A549 (cell line): ENCODE measurements around the gene SNTN. TPM values are rescaled to one million over a fixed set of nuclear protein-coding genes. Genes with fewer than 3 reads are reported as not detected.

Experiments
- ATAC-seq, 2 experiments: fragments of 200-7000 bp in 1 of 2; fragments of >200 bp in 1 of 2; cut with Nextera tagmentation in 1 of 2; cut with Tn5 transposase in 1 of 2; 3 replicates each; pipeline versions ENCODE4 v1.8.0 to v1.9.1; 2018 to 2020; ENCODE audit warnings: mild to moderate bottlenecking in 1 of 2, moderate library complexity in 1 of 2
- CTCF ChIA-PET: fragments of 300-600 bp; sonication (Branson Sonifier 250); formaldehyde crosslinking; extraction: SDS; loops from one replicate; lab custom pipeline; 2021; ENCODE audit warnings: antibody characterized with exemption, inconsistent platforms; lab: Yijun Ruan, JAX
- POLR2A ChIA-PET: fragments of 350-600 bp; formaldehyde crosslinking; extraction: SDS; loops from one replicate; lab custom pipeline; 2021; ENCODE audit warnings: antibody characterized with exemption, inconsistent platforms; lab: Yijun Ruan, JAX
- DNase-seq, 2 experiments: peaks; one replicate each; pipeline versions ENCODE4 v3.0.0 to v3.0.0-alpha.2; 2011 to 2016; ENCODE audit warnings: low read depth in 1 of 2, low spot score in 1 of 2
- FAIRE-seq: peaks from 2 replicates; lab custom pipeline; 2011; peaks lifted over from hg19 to GRCh38; lab: Jason Lieb, UNC
- H3K27ac ChIP-seq, 2 experiments: fragments of >200 bp; sonication (Bioruptor Twin); formaldehyde crosslinking; 3 replicates each; pipeline ENCODE4 v1.5.1; 2016 to 2017
- H3K4me1 ChIP-seq: fragments of >200 bp; sonication (Bioruptor Twin); formaldehyde crosslinking; 3 replicates; pipeline ENCODE4 v1.6.1; 2016
- H3K4me2 ChIP-seq: fragments of >200 bp; sonication (Bioruptor Twin); formaldehyde crosslinking; 3 replicates; pipeline ENCODE4 v1.6.1; 2016
- H3K4me3 ChIP-seq: fragments of >200 bp; sonication (Bioruptor Twin); formaldehyde crosslinking; 3 replicates; pipeline ENCODE4 v1.5.1; 2016
- H3K9me3 ChIP-seq: fragments of >200 bp; sonication (Bioruptor Twin); formaldehyde crosslinking; 3 replicates; pipeline ENCODE4 v1.6.1; 2016
- ATOH8 ChIP-seq: fragments of 250-450 bp; sonication (Bioruptor Pico); IDR thresholded peaks from 2 replicates; pipeline ENCODE4 v1.5.0; 2020; ENCODE audit warnings: low read depth, mild to moderate bottlenecking, moderate library complexity
- BCL3 ChIP-seq: fragments of >200 bp; sonication (Bioruptor Twin); formaldehyde crosslinking; IDR thresholded peaks from 3 replicates; pipeline ENCODE4 v1.6.1; 2016
- CBX2 ChIP-seq: fragments of 200-600 bp; sonication (generic); IDR thresholded peaks from 2 replicates; pipeline ENCODE4 v1.6.1; 2016; ENCODE audit warnings: low read depth, mild to moderate bottlenecking, borderline replicate concordance
- CBX8 ChIP-seq: fragments of 200-600 bp; sonication (generic); IDR thresholded peaks from 2 replicates; pipeline ENCODE4 v1.6.1; 2016
- CEBPB ChIP-seq, 2 experiments: fragments of >200 bp in 1 of 2; sonication (Bioruptor Twin) in 1 of 2; formaldehyde crosslinking in 1 of 2; IDR thresholded peaks; 2 replicates each; pipeline ENCODE4 v1.6.1; 2012 to 2016
- CHD4 ChIP-seq: fragments of 200-600 bp; sonication (generic); IDR thresholded peaks from 2 replicates; pipeline ENCODE4 v1.6.1; 2016; ENCODE audit warnings: antibody characterized with exemption, mild to moderate bottlenecking, borderline replicate concordance
- CTCF ChIP-seq: fragments of >200 bp; sonication (Bioruptor Twin); formaldehyde crosslinking; IDR thresholded peaks from 3 replicates; pipeline ENCODE4 v1.5.1; 2016
- EHF ChIP-seq: fragments of 250-450 bp; sonication (Bioruptor Pico); IDR thresholded peaks from 2 replicates; pipeline ENCODE4 v1.5.0; 2020; ENCODE audit warnings: mild to moderate bottlenecking
- EP300 ChIP-seq, 2 experiments: fragments of >200 bp; sonication (Bioruptor Twin); formaldehyde crosslinking; IDR thresholded peaks; 2 replicates in 1 of 2; 3 replicates in 1 of 2; pipeline ENCODE4 v1.6.1; 2016 to 2017
- FOSL2 ChIP-seq, 2 experiments: fragments of 450-650 bp in 1 of 2; fragments of >200 bp in 1 of 2; sonication (Bioruptor Twin) in 1 of 2; formaldehyde crosslinking; IDR thresholded peaks; 2 replicates each; pipeline versions ENCODE4 v1.5.0 to v1.6.1; 2016 to 2020; ENCODE audit warnings: mild to moderate bottlenecking in 1 of 2, moderate library complexity in 1 of 2
- HOXB13 ChIP-seq: fragments of 250-450 bp; sonication (Bioruptor Pico); IDR thresholded peaks from 2 replicates; pipeline ENCODE4 v1.5.0; 2020; ENCODE audit warnings: low read depth, mild to moderate bottlenecking, moderate library complexity
- HOXB5 ChIP-seq: fragments of 250-450 bp; sonication (Bioruptor Pico); IDR thresholded peaks from 2 replicates; pipeline ENCODE4 v1.5.0; 2020; ENCODE audit warnings: mild to moderate bottlenecking, moderate library complexity
- KDM5A ChIP-seq: fragments of 200-600 bp; sonication (generic); IDR thresholded peaks from 2 replicates; pipeline ENCODE4 v1.6.1; 2016; ENCODE audit warnings: antibody characterized with exemption, mild to moderate bottlenecking
- MAFK ChIP-seq: fragments of 450-650 bp; IDR thresholded peaks from 2 replicates; pipeline ENCODE4 v1.6.1; 2014; ENCODE audit not compliant: partially characterized antibody
- MAZ ChIP-seq: fragments of 150-350 bp; IDR thresholded peaks from 2 replicates; pipeline ENCODE4 v1.6.1; 2014; ENCODE audit warnings: antibody characterized with exemption, low read depth, low read length, borderline replicate concordance
- NPAS2 ChIP-seq: fragments of 250-450 bp; sonication (Bioruptor Pico); IDR thresholded peaks from 2 replicates; pipeline ENCODE4 v1.8.0; 2022; ENCODE audit warnings: mild to moderate bottlenecking, moderate library complexity, borderline replicate concordance
- NR3C1 ChIP-seq: fragments of >200 bp; sonication (Bioruptor Twin); formaldehyde crosslinking; IDR thresholded peaks from 3 replicates; pipeline ENCODE4 v1.6.1; 2017
- PBX3 ChIP-seq: IDR thresholded peaks from 2 replicates; pipeline ENCODE4 v1.6.1; 2012
- PHF8 ChIP-seq: fragments of 200-600 bp; sonication (generic); IDR thresholded peaks from 2 replicates; pipeline ENCODE4 v1.6.1; 2016; ENCODE audit warnings: low read depth, mild to moderate bottlenecking, antibody characterized with exemption, moderate library complexity, borderline replicate concordance
- POLR2A ChIP-seq: IDR thresholded peaks from 2 replicates; pipeline ENCODE4 v1.6.1; 2012; ENCODE audit warnings: mild to moderate bottlenecking, low read length
- RARB ChIP-seq: fragments of 250-450 bp; sonication (Bioruptor Pico); IDR thresholded peaks from 2 replicates; pipeline ENCODE4 v1.8.0; 2021; ENCODE audit warnings: mild to moderate bottlenecking, moderate library complexity
- RCOR1 ChIP-seq: fragments of 150-350 bp; IDR thresholded peaks from 2 replicates; pipeline ENCODE4 v1.6.1; 2014; ENCODE audit warnings: antibody characterized with exemption, low read length, low read depth
- RFX5 ChIP-seq: fragments of 450-650 bp; IDR thresholded peaks from 2 replicates; pipeline ENCODE4 v1.7.1; 2014; ENCODE audit warnings: antibody characterized with exemption, mild to moderate bottlenecking, moderate library complexity
- RNF2 ChIP-seq: fragments of 200-600 bp; sonication (generic); IDR thresholded peaks from 2 replicates; pipeline ENCODE4 v1.6.1; 2016; ENCODE audit warnings: low read depth, mild to moderate bottlenecking, antibody characterized with exemption, moderate library complexity, borderline replicate concordance
- SMC3 ChIP-seq: fragments of >200 bp; sonication (Bioruptor Twin); formaldehyde crosslinking; IDR thresholded peaks from 3 replicates; pipeline ENCODE4 v1.6.1; 2018; ENCODE audit warnings: inconsistent platforms
- SREBF2 ChIP-seq: fragments of 450-650 bp; IDR thresholded peaks from 2 replicates; pipeline ENCODE4 v1.6.1; 2014; ENCODE audit warnings: mild to moderate bottlenecking, moderate library complexity
- TFCP2L1 ChIP-seq: fragments of 250-450 bp; sonication (Bioruptor Pico); IDR thresholded peaks from 2 replicates; pipeline ENCODE4 v1.5.0; 2021; ENCODE audit warnings: mild to moderate bottlenecking
- ZFP36 ChIP-seq: fragments of 450-650 bp; IDR thresholded peaks from 2 replicates; pipeline ENCODE4 v1.6.1; 2014; ENCODE audit warnings: borderline replicate concordance; ENCODE audit not compliant: partially characterized antibody
- WGBS: methylation state at CpG from one replicate; pipeline ENCODE4 v1.1.6; 2017; ENCODE audit errors: missing lambda C conversion rate; 5-methylcytosine and 5-hydroxymethylcytosine counted together
- polyA plus RNA-seq, 4 experiments: library from polyadenylated mRNA; depleted of rRNA in 3 of 4; stranded (reverse); fragments of >200 nt; fragmentation: RNase III in 1 of 4; extraction: RNeasy Plus Mini Kit Qiagen cat#74134 plus additional on column Dnase treatment in 1 of 4; gene quantifications; 2 replicates in 3 of 4; 3 replicates in 1 of 4; pipeline ENCODE4 v1.2.3, GENCODE V29; 2011 to 2017
- TF ChIP-seq, protein P1 (sequence below): fragments of 450-650 bp; IDR thresholded peaks from 2 replicates; pipeline ENCODE4 v1.6.1; 2014; ENCODE audit warnings: antibody characterized with exemption

Gene SNTN
- polyA plus RNA-seq, 2 of the 4 experiments (the other 2 are of a cell fraction): not detected

- no peak overlapping the region for H3K4me3 ChIP-seq
- 30% methylated on average over 4 of the region's 4 CpGs for WGBS
- POLR2A ChIA-PET: no interaction called here
- no peak for ATAC-seq
- no peaks in the 10 kb centered on the region for H3K9me3 ChIP-seq
- H3K4me2 ChIP-seq: no peak overlapping the region
- FAIRE-seq: no peak
- no peak for DNase-seq
- CTCF ChIA-PET: no interaction called here
- no peak overlapping the region for H3K27ac ChIP-seq
- TF ChIP-seq FOSL2 (IDR thresholded peaks at IDR 0.05) (no peak), FOSL2 (CRISPR knock-in tag; IDR thresholded peaks at IDR 0.05) (no peak), POLR2A (no peak), KDM5A (no peak), CEBPB (IDR thresholded peaks at IDR 0.05) (no peak), RFX5 (no peak), EHF (no peak), NPAS2 (CRISPR knock-in tag) (no peak), ATOH8 (CRISPR knock-in tag) (no peak), HOXB5 (CRISPR knock-in tag) (no peak), HOXB13 (no peak), CTCF (no peak), RARB (CRISPR knock-in tag) (no peak), MAFK (no peak), TFCP2L1 (CRISPR knock-in tag) (no peak)
- H3K4me1 ChIP-seq: no peaks in the 10 kb centered on the region
Observed at GRCh38 chr3:63609834-63610233, 42.6 kb upstream of the SNTN start.

- no peak for DNase-seq
- TF ChIP-seq PBX3 (no peak), CBX8 (no peak), HOXB13 (no peak), PHF8 (no peak), EP300 (IDR thresholded peaks at IDR 0.05) (no peak), ATOH8 (CRISPR knock-in tag) (no peak)
- no peak for ATAC-seq
- 11% methylated on average over 1 of the region's 1 CpG for WGBS
- Histone ChIP-seq H3K27ac (no peak overlapping the region), H3K4me3 (no peak overlapping the region), H3K4me1 (no peaks in the 10 kb centered on the region), H3K4me2 (no peak overlapping the region), H3K9me3 (no peaks in the 10 kb centered on the region)
- ChIA-PET CTCF (no interaction called here), POLR2A (no interaction called here)
- no peak for FAIRE-seq
Observed at GRCh38 chr3:63611382-63611781, 41.1 kb upstream of the SNTN start.

GRCh38 chr3:63613561-63613960 is 38.9 kb upstream of the SNTN start:
- 0% methylated on average over 1 of the region's 1 CpG for WGBS
- no peak overlapping the region for H3K27ac ChIP-seq
- H3K4me1 ChIP-seq: no peaks in the 10 kb centered on the region
- H3K4me2 ChIP-seq: no peak overlapping the region
- DNase-seq (no peak), ATAC-seq (no peak), FAIRE-seq (no peak)
- no peak overlapping the region for H3K4me3 ChIP-seq
- POLR2A ChIA-PET: no interaction called here
- no peaks in the 10 kb centered on the region for H3K9me3 ChIP-seq
- CTCF ChIA-PET: no interaction called here
- TF ChIP-seq, protein P1, sequence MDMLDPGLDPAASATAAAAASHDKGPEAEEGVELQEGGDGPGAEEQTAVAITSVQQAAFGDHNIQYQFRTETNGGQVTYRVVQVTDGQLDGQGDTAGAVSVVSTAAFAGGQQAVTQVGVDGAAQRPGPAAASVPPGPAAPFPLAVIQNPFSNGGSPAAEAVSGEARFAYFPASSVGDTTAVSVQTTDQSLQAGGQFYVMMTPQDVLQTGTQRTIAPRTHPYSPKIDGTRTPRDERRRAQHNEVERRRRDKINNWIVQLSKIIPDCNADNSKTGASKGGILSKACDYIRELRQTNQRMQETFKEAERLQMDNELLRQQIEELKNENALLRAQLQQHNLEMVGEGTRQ: no peak
- no peak for TF ChIP-seq PHF8
- TF ChIP-seq BCL3: no peak
- no peak for TF ChIP-seq MAZ
- TF ChIP-seq CBX2: no peak
- no peak for TF ChIP-seq MAFK
- TF ChIP-seq RCOR1: no peak
- TF ChIP-seq NR3C1: no peak
- no peak for TF ChIP-seq SMC3
- TF ChIP-seq CHD4: no peak
- TF ChIP-seq SREBF2: no peak
- no peak for TF ChIP-seq RNF2
- TF ChIP-seq ZFP36: no peak
- TF ChIP-seq KDM5A: no peak
- TF ChIP-seq ATOH8 (CRISPR knock-in tag): no peak
